ENCODE measurements around the gene ABCD3. TPM values are rescaled to one million over a fixed set of nuclear protein-coding genes. Genes with fewer than 3 reads are reported as not detected.

ABCD3 gene
- total RNA-seq, 6 experiments from 2014 or later: 54.9 to 94.0 (median 65.6) TPM

DNA sequence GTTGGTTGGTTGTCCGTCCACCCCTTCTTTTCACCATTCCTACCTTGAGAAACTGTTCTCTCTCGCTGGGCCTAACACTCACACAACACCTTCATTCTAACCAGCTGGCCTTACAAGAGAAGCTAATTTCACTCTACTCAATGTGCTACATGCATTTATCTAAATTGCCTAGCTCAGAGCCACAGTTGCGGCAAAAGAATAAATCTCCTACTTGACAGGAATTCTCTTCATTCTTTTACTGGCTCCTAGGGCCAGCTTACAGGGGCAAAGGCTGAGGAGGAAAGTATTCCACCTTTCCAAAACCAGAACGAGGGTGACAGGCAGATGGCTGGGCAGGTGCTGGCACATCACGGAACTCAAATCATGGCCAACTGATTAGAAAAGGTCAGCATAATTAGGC lies 116.9 kb downstream of the ABCD3 start:
- DNase-seq: no peak
- Histone ChIP-seq H3K4me1 (no peaks in the 10 kb centered on the region), H3K9me3 (no peaks in the 10 kb centered on the region), H3K27ac (no peak overlapping the region), H3K36me3 (no peaks in the 10 kb centered on the region), H3K4me3 (no peak overlapping the region), H3K27me3 (no peaks in the 10 kb centered on the region)
- no peak for TF ChIP-seq POLR2A (IDR thresholded peaks at IDR 0.05)
- no peak for TF ChIP-seq CTCF (IDR thresholded peaks at IDR 0.05)
- no peak for ATAC-seq
- WGBS (ENCODE audit: insufficient coverage, low coverage, low lambda C conversion rate, missing lambda C conversion rate): 92% methylated on average over 5 of the region's 5 CpGs
- intact Hi-C loops (cut with DNase I): no loop called here

DNA sequence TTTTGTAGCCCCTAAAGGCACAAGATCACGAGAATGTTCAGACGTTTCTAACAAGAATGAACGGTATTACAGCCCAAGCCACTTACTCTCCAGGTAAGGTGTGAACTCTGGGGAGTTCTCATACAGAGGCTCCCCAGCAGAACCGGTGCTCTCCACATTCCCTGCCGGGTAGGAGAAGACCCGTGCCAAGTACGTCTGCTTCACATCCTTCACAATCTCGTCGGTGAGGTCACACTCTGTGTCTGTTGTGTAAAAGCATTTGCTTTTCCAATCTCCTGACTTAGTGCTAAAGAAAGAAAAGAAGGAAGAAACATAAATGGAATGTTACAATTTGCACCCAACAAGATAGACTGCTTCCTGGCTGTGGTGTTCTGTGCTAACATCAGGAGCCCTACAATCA lies 117.7 kb downstream of the ABCD3 start:
- Histone ChIP-seq H3K27me3 (no peaks in the 10 kb centered on the region), H3K27ac (no peak overlapping the region), H3K9me3 (no peaks in the 10 kb centered on the region), H3K4me1 (no peaks in the 10 kb centered on the region), H3K36me3 (no peaks in the 10 kb centered on the region), H3K4me3 (no peak overlapping the region)
- ATAC-seq (no peak), DNase-seq (no peak)
- 92% methylated on average over 7 of the region's 9 CpGs for WGBS (ENCODE audit: insufficient coverage, low coverage, low lambda C conversion rate, missing lambda C conversion rate)
- no peak for TF ChIP-seq POLR2A (IDR thresholded peaks at IDR 0.05)
- no peak for TF ChIP-seq CTCF (IDR thresholded peaks at IDR 0.05)
- intact Hi-C loops (cut with DNase I): no loop called here

GRCh38 chr1:94537254-94537653 lies 119.1 kb downstream of the ABCD3 start:
- Histone ChIP-seq H3K4me1 (peaks cover 0 to 4% (median 2%) of the 10 kb centered on the region in 4 donors), H3K27me3 (no peaks in the 10 kb centered on the region), H3K9me3 (no peaks in the 10 kb centered on the region), H3K4me3 (no peak overlapping the region), H3K27ac (no peak overlapping the region), H3K36me3 (no peaks in the 10 kb centered on the region)
- ATAC-seq: no peak
- WGBS (ENCODE audit: insufficient coverage, low coverage, low lambda C conversion rate, missing lambda C conversion rate): 70% methylated on average over 5 of the region's 6 CpGs
- TF ChIP-seq CTCF (IDR thresholded peaks at IDR 0.05) (no peak), POLR2A (IDR thresholded peaks at IDR 0.05) (no peak)
- DNase-seq: no peak
- intact Hi-C loops (cut with DNase I): no loop called here

DNA sequence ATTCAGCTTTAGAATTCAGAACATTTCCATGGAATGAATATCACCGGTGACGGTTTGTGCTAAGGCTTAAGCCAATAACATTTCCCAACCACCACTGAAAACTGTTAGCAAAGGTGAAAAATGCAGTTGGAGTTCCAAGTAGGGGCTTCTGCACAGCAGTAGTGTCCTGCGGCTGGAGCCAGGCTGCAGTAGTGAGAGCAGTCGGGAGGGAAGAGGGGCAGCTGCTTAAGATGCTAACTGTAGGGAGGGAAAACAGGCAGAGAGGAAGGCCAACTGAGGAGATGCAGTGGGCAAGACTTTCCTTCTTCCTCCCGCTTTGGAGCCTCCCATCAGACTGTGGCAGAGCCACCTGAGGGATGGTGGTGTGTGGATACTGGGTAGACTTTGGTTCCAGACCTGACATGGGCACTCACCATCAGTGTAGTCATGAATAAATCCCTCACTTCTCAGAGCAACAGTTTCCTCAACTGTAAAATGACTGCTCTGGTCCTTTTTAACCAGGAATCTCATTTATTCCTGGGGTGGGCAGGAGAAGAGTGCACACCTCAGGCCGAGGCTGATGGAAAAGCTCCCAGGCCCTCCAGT lies 120.1 kb downstream of the ABCD3 start:
- Histone ChIP-seq H3K27ac (no peak overlapping the region), H3K4me3 (no peak overlapping the region), H3K9me3 (no peaks in the 10 kb centered on the region), H3K27me3 (no peaks in the 10 kb centered on the region), H3K4me1 (peaks cover 0 to 9% (median 4%) of the 10 kb centered on the region in 4 donors), H3K36me3 (no peaks in the 10 kb centered on the region)
- ATAC-seq (no peak), DNase-seq (no peak)
- 72% methylated on average over 5 of the region's 6 CpGs for WGBS (ENCODE audit: insufficient coverage, low coverage, low lambda C conversion rate, missing lambda C conversion rate)
- TF ChIP-seq CTCF (IDR thresholded peaks at IDR 0.05): no peak
- TF ChIP-seq POLR2A (IDR thresholded peaks at IDR 0.05): no peak
- intact Hi-C loops (cut with DNase I): no loop called here

- WGBS (ENCODE audit: insufficient coverage, low coverage, low lambda C conversion rate, missing lambda C conversion rate): 92% methylated on average over 3 of the region's 3 CpGs
- Histone ChIP-seq H3K4me3 (no peak overlapping the region), H3K27ac (no peak overlapping the region), H3K9me3 (no peaks in the 10 kb centered on the region), H3K36me3 (no peaks in the 10 kb centered on the region), H3K4me1 (peaks cover 0 to 9% (median 4%) of the 10 kb centered on the region in 4 donors), H3K27me3 (no peaks in the 10 kb centered on the region)
- ATAC-seq: no peak
- DNase-seq: no peak
- intact Hi-C loops (cut with DNase I): no loop called here
- TF ChIP-seq POLR2A (IDR thresholded peaks at IDR 0.05) (no peak), CTCF (IDR thresholded peaks at IDR 0.05) (no peak)
Measured at GRCh38 chr1:94539496-94539895, 121.3 kb downstream of the ABCD3 start.

All from right lobe of liver (tissue), 6 donors.